HepG2 (cell line): ENCODE measurements around the gene OPRD1. TPM values are rescaled to one million over a fixed set of nuclear protein-coding genes. Genes with fewer than 3 reads are reported as not detected.
A peak's percentile ranks its signal among the peaks of the same experiment; 100 is the strongest.

Experiments
- AKAP8 ChIP-seq: sonication (generic); formaldehyde crosslinking; IDR thresholded peaks from 2 replicates; pipeline ENCODE4 v1.5.1; 2020; ENCODE audit warnings: mild to moderate bottlenecking, missing genetic modification reagents
- ARID4A ChIP-seq: sonication (generic); formaldehyde crosslinking; IDR thresholded peaks from 2 replicates; pipeline ENCODE4 v1.5.0; 2020; ENCODE audit warnings: mild to moderate bottlenecking, missing genetic modification reagents, borderline replicate concordance
- ATF2 ChIP-seq: sonication (generic); formaldehyde crosslinking; IDR thresholded peaks from 2 replicates; pipeline ENCODE4 v1.4.0; 2020; ENCODE audit warnings: missing genetic modification reagents
- GABPA ChIP-seq, 2 experiments: IDR thresholded peaks; 2 replicates each; pipeline ENCODE4 v1.6.1; 2011 to 2016; ENCODE audit warnings: low read depth in 2 of 2, low read length in 1 of 2, missing biosample characterization in 1 of 2, missing genetic modification characterization in 1 of 2
- HBP1 ChIP-seq: IDR thresholded peaks from 2 replicates; pipeline ENCODE4 v1.6.1; 2016; ENCODE audit warnings: low read depth, control low read depth
- HMGXB4 ChIP-seq, 2 experiments: sonication (generic) in 1 of 2; formaldehyde crosslinking in 1 of 2; IDR thresholded peaks; 2 replicates each; pipeline versions ENCODE4 v1.4.0 to v1.6.1; 2018 to 2020; ENCODE audit warnings: missing genetic modification reagents in 2 of 2, borderline replicate concordance in 1 of 2, low read depth in 1 of 2, mild to moderate bottlenecking in 1 of 2, missing biosample characterization in 1 of 2
- MED1 ChIP-seq: sonication (generic); formaldehyde crosslinking; IDR thresholded peaks from 2 replicates; pipeline ENCODE4 v1.4.0; 2020; ENCODE audit warnings: missing genetic modification reagents
- NONO ChIP-seq, 2 experiments: fragments of 450-650 bp in 1 of 2; sonication (generic) in 1 of 2; formaldehyde crosslinking in 1 of 2; IDR thresholded peaks in 1 of 2; conservative IDR thresholded peaks in 1 of 2; 2 replicates each; pipeline versions ENCODE4 v1.6.1 to v1.8.0; 2017 to 2022; ENCODE audit warnings: mild to moderate bottlenecking in 1 of 2, missing genetic modification reagents in 1 of 2, moderate library complexity in 1 of 2
- TSC22D2 ChIP-seq: sonication (generic); formaldehyde crosslinking; IDR thresholded peaks from 2 replicates; pipeline ENCODE4 v1.5.1; 2020; ENCODE audit warnings: missing genetic modification reagents, mild to moderate bottlenecking, borderline replicate concordance
- YY1 ChIP-seq: IDR thresholded peaks from 2 replicates; pipeline ENCODE4 v1.6.1; 2011; ENCODE audit warnings: low read length, low read depth, moderate library complexity, mild to moderate bottlenecking; ENCODE audit not compliant: insufficient read depth, insufficient replicate concordance
- ZMYM4 ChIP-seq: sonication (generic); formaldehyde crosslinking; IDR thresholded peaks from 2 replicates; pipeline ENCODE4 v1.8.1; 2023; ENCODE audit warnings: mild to moderate bottlenecking, missing genetic modification reagents
- ZNF317 ChIP-seq: sonication (generic); formaldehyde crosslinking; IDR thresholded peaks from 2 replicates; pipeline ENCODE4 v1.5.0; 2020; ENCODE audit warnings: mild to moderate bottlenecking, missing genetic modification reagents
- ZNF331 ChIP-seq: sonication (generic); formaldehyde crosslinking; IDR thresholded peaks from 2 replicates; pipeline ENCODE4 v1.4.0; 2020; ENCODE audit warnings: missing genetic modification reagents
- ZNF580 ChIP-seq: IDR thresholded peaks from 2 replicates; pipeline ENCODE4 v1.6.1; 2016; ENCODE audit warnings: low read depth, borderline replicate concordance
- ZNF639 ChIP-seq: conservative IDR thresholded peaks from 2 replicates; pipeline ENCODE4 v1.6.1; 2018; ENCODE audit warnings: missing genetic modification reagents
- ZNF777 ChIP-seq: sonication (generic); formaldehyde crosslinking; IDR thresholded peaks from 2 replicates; pipeline ENCODE4 v1.4.0; 2020; ENCODE audit warnings: missing genetic modification reagents
- polyA plus RNA-seq, 8 experiments: library from polyadenylated mRNA; depleted of rRNA in 3 of 8; stranded (reverse) in 7 of 8; unstranded in 1 of 8; fragments of >200 nt; fragmentation: Illumina TruSeq in 4 of 8; extraction: Trizol in 4 of 8; gene quantifications; 2 replicates each; pipeline versions ENCODE4 v1.2.1 to v1.2.3, GENCODE V29; 2011 to 2016; ENCODE audit warnings: low read depth in 4 of 8, missing spikeins in 1 of 8, mixed read lengths in 1 of 8; ENCODE audit not compliant: insufficient read depth in 1 of 8
- total RNA-seq, 5 experiments: library from RNA; depleted of rRNA; stranded (reverse); fragments of >200 nt; fragmentation: Illumina TruSeq; extraction: Trizol; gene quantifications; 2 replicates each; pipeline ENCODE4 v1.2.3, GENCODE V29; 2016; ENCODE audit warnings: low read depth in 1 of 5

The OPRD1 gene
- total and polyA plus RNA-seq, 2 of the 13 experiments (the other 11 are each of a cell fraction or from before 2014, with no cell fraction given), result 0.02 to 0.03 TPM

GRCh38 chr1:28882009-28882628, 70.1 kb downstream of the OPRD1 start (continued):
- TF ChIP-seq HBP1 (CRISPR knock-in tag), result 0 out of 2 replicates have a peak, but pooled peaks have one; percentile 58
- peak; percentile 83; the same call in 1 of the 2 replicates for TF ChIP-seq TSC22D2 (CRISPR knock-in tag)
- TF ChIP-seq YY1, result peak; percentile 51
- TF ChIP-seq ZNF580, result 0 out of 2 replicates have a peak, but pooled peaks have one; percentile 45
- no peak for TF ChIP-seq ZNF639 (CRISPR knock-in tag)
- TF ChIP-seq ZNF777 (CRISPR knock-in tag), result no peak
- TF ChIP-seq ZNF317 (CRISPR knock-in tag), result peak; percentile 97
- peak; percentile 61 to 82; a peak in 2 of 4 replicates for TF ChIP-seq HMGXB4 (CRISPR knock-in tag; IDR thresholded peaks at IDR 0.05; ENCODE audit: borderline replicate concordance in 1 of 2, low read depth in 1 of 2)
- TF ChIP-seq AKAP8 (CRISPR knock-in tag), result no peak
- peak; percentile 60; the same call in 1 of the 2 replicates for TF ChIP-seq ZMYM4
- TF ChIP-seq ZNF331 (CRISPR knock-in tag), result peak; percentile 55; the same call in 1 of the 2 replicates
- peak; percentile 46; the same call in 1 of the 2 replicates for TF ChIP-seq MED1 (CRISPR knock-in tag)
- TF ChIP-seq ATF2, result no peak
- TF ChIP-seq ARID4A, result peak; percentile 35; the same call in 1 of the 2 replicates
- peak; percentile 35; the same call in 1 of the 2 replicates for TF ChIP-seq GABPA (IDR thresholded peaks at IDR 0.05; ENCODE audit: low read depth, low read length)
- peak; percentile 83 for TF ChIP-seq GABPA (CRISPR knock-in tag; IDR thresholded peaks at IDR 0.05; ENCODE audit: low read depth)
- TF ChIP-seq NONO (IDR thresholded peaks at IDR 0.05), result no peak
- TF ChIP-seq NONO (CRISPR knock-in tag; conservative IDR thresholded peaks at IDR 0.05), result 0 out of 2 replicates have a peak, but pooled peaks have one; percentile 20
